Endothelial cell of umbilical vein (primary cell): ENCODE data around the gene SSC4D. TPM values are rescaled to one million over a fixed set of nuclear protein-coding genes. Genes with fewer than 3 reads are reported as not detected.

ENCODE experiments used
- BruUV-seq: library from RNA; stranded (reverse); fragments of 400-500 nt; replicated peaks from 2 replicates; lab custom pipeline; 2021; lab: Mats Ljungman, UMichigan
- CTCF ChIA-PET: fragments of 300-600, 350-600 bp; sonication (Branson Sonifier 250); formaldehyde crosslinking; loops from one replicate; lab custom pipeline; 2021; ENCODE audit warnings: antibody characterized with exemption, inconsistent platforms; lab: Charles Lee
- POLR2A ChIA-PET: fragments of 300-600, 350-600 bp; sonication (Branson Sonifier 250); formaldehyde crosslinking; loops from one replicate; lab custom pipeline; 2021; ENCODE audit warnings: antibody characterized with exemption, inconsistent platforms; lab: Charles Lee
- DNase-seq: peaks from one replicate; pipeline ENCODE4 v3.0.0-alpha.2; 2011; ENCODE audit warnings: low read depth, low spot score
- FAIRE-seq: peaks from 2 replicates; lab custom pipeline; 2011; peaks lifted over from hg19 to GRCh38; lab: Jason Lieb, UNC
- H2AFZ ChIP-seq: 2 replicates; pipeline ENCODE4 v1.6.0; 2012; ENCODE audit warnings: low read depth, low read length, control low read depth, inconsistent platforms
- H3K27ac ChIP-seq: 2 replicates; pipeline ENCODE4 v1.5.1; 2011; ENCODE audit warnings: low read depth, mild to moderate bottlenecking, control low read depth, low read length, moderate library complexity; ENCODE audit not compliant: insufficient read depth
- H3K27me3 ChIP-seq, 2 experiments: 2 replicates each; pipeline versions ENCODE4 v1.6.0 to v1.6.1; 2011; ENCODE audit warnings: low read length in 2 of 2, mixed read lengths in 1 of 2; ENCODE audit not compliant: control insufficient read depth in 2 of 2, insufficient read depth in 2 of 2
- H3K36me3 ChIP-seq, 2 experiments: 2 replicates in 1 of 2; 3 replicates in 1 of 2; pipeline ENCODE4 v1.5.1; 2011; ENCODE audit warnings: low read length in 2 of 2, mild to moderate bottlenecking in 1 of 2, moderate library complexity in 1 of 2; ENCODE audit not compliant: control insufficient read depth in 2 of 2, insufficient read depth in 2 of 2; ENCODE audit errors: extremely low read depth in 1 of 2
- H3K4me1 ChIP-seq: 3 replicates; pipeline ENCODE4 v1.5.1; 2011; ENCODE audit warnings: mild to moderate bottlenecking, low read length; ENCODE audit not compliant: control insufficient read depth, insufficient read depth; ENCODE audit errors: extremely low read depth
- H3K4me2 ChIP-seq: 2 replicates; pipeline ENCODE4 v1.6.1; 2011; ENCODE audit warnings: low read length, control low read depth, mixed read lengths; ENCODE audit not compliant: insufficient read depth
- H3K4me3 ChIP-seq, 3 experiments: fragments of 200-600 bp in 1 of 3; sonication (generic), shearing (Covaris generic) in 1 of 3; replicated peaks in 1 of 3; 2 replicates each; pipeline ENCODE4 v1.5.1; 2011 to 2016; ENCODE audit warnings: control low read depth in 3 of 3, low read length in 3 of 3, mild to moderate bottlenecking in 2 of 3, inconsistent platforms in 1 of 3, low read depth in 1 of 3, moderate library complexity in 1 of 3; ENCODE audit not compliant: insufficient read depth in 1 of 3
- H3K79me2 ChIP-seq: 2 replicates; pipeline ENCODE4 v1.6.0; 2012; ENCODE audit warnings: low read length, inconsistent platforms; ENCODE audit not compliant: control insufficient read depth, insufficient read depth
- H3K9ac ChIP-seq: replicated peaks from 2 replicates; pipeline ENCODE3; 2011; ENCODE audit warnings: low read length, control low read depth; ENCODE audit not compliant: insufficient read depth; ENCODE audit errors: extremely low read depth
- H3K9me1 ChIP-seq: replicated peaks from 3 replicates; pipeline ENCODE4 v1.6.0; 2011; ENCODE audit warnings: mild to moderate bottlenecking, low read length; ENCODE audit not compliant: control insufficient read depth, insufficient read depth; ENCODE audit errors: extremely low read depth
- H3K9me3 ChIP-seq: replicated peaks from 2 replicates; pipeline ENCODE4 v1.5.1; 2012; ENCODE audit warnings: low read length, inconsistent platforms; ENCODE audit not compliant: control insufficient read depth, insufficient read depth
- H4K20me1 ChIP-seq: replicated peaks from 2 replicates; pipeline ENCODE3; 2011; ENCODE audit warnings: mild to moderate bottlenecking, low read length; ENCODE audit not compliant: control insufficient read depth, insufficient read depth; ENCODE audit errors: extremely low read depth
- EZH2 ChIP-seq: IDR thresholded peaks from 2 replicates; pipeline ENCODE4 v1.6.1; 2012; ENCODE audit warnings: borderline replicate concordance, low read depth, mild to moderate bottlenecking, moderate library complexity, low read length, inconsistent platforms; ENCODE audit not compliant: severe bottlenecking
- FOS ChIP-seq: IDR thresholded peaks from 2 replicates; pipeline ENCODE4 v1.6.1; 2011; ENCODE audit warnings: mild to moderate bottlenecking, low read length, moderate library complexity, borderline replicate concordance; ENCODE audit not compliant: insufficient read depth
- GATA2 ChIP-seq: IDR thresholded peaks from 2 replicates; pipeline ENCODE4 v1.7.0; 2011; ENCODE audit warnings: low read depth, mild to moderate bottlenecking, moderate library complexity, mixed read lengths, low read length; ENCODE audit not compliant: insufficient read length, insufficient read depth
- JUN ChIP-seq: IDR thresholded peaks from 2 replicates; pipeline ENCODE4 v1.6.1; 2011; ENCODE audit warnings: borderline replicate concordance, low read depth; ENCODE audit not compliant: insufficient read length, insufficient read depth
- MAX ChIP-seq: IDR thresholded peaks from 2 replicates; pipeline ENCODE4 v1.6.1; 2011; ENCODE audit not compliant: insufficient read depth, insufficient read length
- MYC ChIP-seq: IDR thresholded peaks from one replicate; pipeline ENCODE4 v1.6.1; 2011; ENCODE audit warnings: mild to moderate bottlenecking, low read depth, low read length
- POLR2A ChIP-seq: IDR thresholded peaks from 2 replicates; pipeline ENCODE4 v1.6.1; 2012; ENCODE audit warnings: low read depth, mild to moderate bottlenecking, control low read depth, low read length
- POLR2AphosphoS5 ChIP-seq: IDR thresholded peaks from 2 replicates; pipeline ENCODE4 v1.6.1; 2012; ENCODE audit warnings: low read depth, mild to moderate bottlenecking, control low read depth, low read length, moderate library complexity; ENCODE audit not compliant: insufficient read depth
- dilution Hi-C: fragments of 300-500 bp; cut with MboI; formaldehyde crosslinking; loops from one replicate; pipeline ENCODE4 v1.15.0; 2019; ENCODE audit warnings: low sequenced_read_pairs; ENCODE audit not compliant: extremely low pct_ligation_motif_present
- intact Hi-C: fragments of 100-400 bp; cut with micrococcal nuclease; formaldehyde crosslinking; loops from one replicate; pipeline ENCODE4 v1.10.0; 2022
- polyA plus RNA-seq, 4 experiments: library from polyadenylated mRNA; depleted of rRNA in 3 of 4; stranded (reverse) in 3 of 4; unstranded in 1 of 4; fragments of >200 nt; gene quantifications; 2 replicates each; pipeline versions ENCODE4 v1.2.1 to v1.2.3, GENCODE V29; 2011 to 2012; ENCODE audit warnings: missing spikeins in 1 of 4
- total RNA-seq: library from RNA; stranded (reverse); gene quantifications from 2 replicates; pipeline ENCODE4 v1.2.3, GENCODE V29; 2021
- TF ChIP-seq, protein P1 (sequence below), 2 donors: IDR thresholded peaks; 1 replicate in 1 of 2; 2 replicates in 1 of 2; pipeline ENCODE4 v1.5.1; 2011; ENCODE audit warnings: low read length in 2 of 2, mild to moderate bottlenecking in 2 of 2, moderate library complexity in 2 of 2, control low read depth in 1 of 2, inconsistent platforms in 1 of 2, low read depth in 1 of 2; ENCODE audit not compliant: insufficient read depth in 1 of 2; ENCODE audit errors: extremely low read depth in 1 of 2

The SSC4D gene
- total and polyA plus RNA-seq, 2 donors (not counting 3 experiments of a cell fraction or from before 2014, with no cell fraction given): 0.46 to 0.88 TPM

DNA sequence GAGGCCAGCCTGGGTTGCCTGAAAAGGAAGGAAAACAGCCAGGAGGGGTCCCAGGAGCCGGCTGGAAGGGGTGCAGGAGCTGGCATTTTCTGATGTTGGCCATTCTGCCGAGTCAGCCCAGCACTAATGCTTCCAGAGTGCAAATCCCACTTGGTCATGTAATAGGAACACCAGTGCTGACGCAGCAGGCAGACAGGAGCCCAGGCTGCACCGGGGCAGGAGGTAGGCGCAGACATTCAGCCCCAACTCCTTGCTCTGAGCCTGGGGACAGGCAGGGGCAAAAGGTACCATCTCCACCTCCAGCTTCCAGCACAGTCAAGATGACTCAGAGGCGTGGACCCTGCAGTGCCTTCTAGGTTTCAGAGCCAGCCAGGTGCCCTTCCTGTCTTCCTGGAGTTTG, 40.5 kb downstream of the SSC4D start:
- dilution Hi-C loops: no loop called here
- CTCF ChIA-PET: interaction anchor here (2.9 kb wide), 1 partner anchor 10 kb away, joined by 9 read pairs; the partner anchor contains the start of gene YWHAG

DNA sequence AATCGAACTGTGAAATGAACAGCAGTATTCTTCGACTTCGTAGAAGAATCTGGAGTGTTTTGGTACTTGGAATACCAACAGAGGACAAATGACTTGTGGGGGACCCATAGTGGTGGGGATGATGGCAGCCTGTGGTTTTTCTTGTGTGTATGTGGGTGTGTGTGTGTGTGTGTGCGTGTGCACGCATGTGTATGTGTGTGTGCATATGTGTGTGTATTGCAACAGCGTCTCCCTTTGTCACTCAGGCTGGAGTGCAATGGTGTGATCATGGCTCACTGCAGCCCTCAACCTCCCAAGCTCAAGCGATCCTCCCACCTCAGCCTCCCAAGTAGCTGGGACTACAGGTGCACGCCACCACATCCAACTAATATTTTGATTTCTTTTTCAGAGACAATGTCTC, 41.3 kb downstream of the SSC4D start:
- H3K36me3 ChIP-seq: no peaks in the 10 kb centered on the region
- no peaks in the 10 kb centered on the region for H3K79me2 ChIP-seq
- no peak overlapping the region for H3K4me2 ChIP-seq
- H3K27me3 ChIP-seq: peaks cover 0 to 3% of the 10 kb centered on the region in 2 experiments
- POLR2A ChIA-PET: no interaction called here
- no peaks in the 10 kb centered on the region for H3K9me3 ChIP-seq
- no peaks in the 10 kb centered on the region for H4K20me1 ChIP-seq
- no TSS peak for BruUV-seq
- intact Hi-C loops (no loop called here), dilution Hi-C loops (no loop called here)
- H3K4me1 ChIP-seq: peaks cover 23% of the 10 kb centered on the region
- no peak overlapping the region for H3K4me3 ChIP-seq
- no peaks in the 10 kb centered on the region for H3K9me1 ChIP-seq
- no peak overlapping the region for H3K27ac ChIP-seq
- H3K9ac ChIP-seq: no peak overlapping the region
- no peak for TF ChIP-seq POLR2AphosphoS5
- no peak for TF ChIP-seq GATA2
- no peak for TF ChIP-seq JUN
- TF ChIP-seq EZH2: no peak
- TF ChIP-seq FOS: no peak
- TF ChIP-seq POLR2A: no peak
- TF ChIP-seq, protein P1, sequence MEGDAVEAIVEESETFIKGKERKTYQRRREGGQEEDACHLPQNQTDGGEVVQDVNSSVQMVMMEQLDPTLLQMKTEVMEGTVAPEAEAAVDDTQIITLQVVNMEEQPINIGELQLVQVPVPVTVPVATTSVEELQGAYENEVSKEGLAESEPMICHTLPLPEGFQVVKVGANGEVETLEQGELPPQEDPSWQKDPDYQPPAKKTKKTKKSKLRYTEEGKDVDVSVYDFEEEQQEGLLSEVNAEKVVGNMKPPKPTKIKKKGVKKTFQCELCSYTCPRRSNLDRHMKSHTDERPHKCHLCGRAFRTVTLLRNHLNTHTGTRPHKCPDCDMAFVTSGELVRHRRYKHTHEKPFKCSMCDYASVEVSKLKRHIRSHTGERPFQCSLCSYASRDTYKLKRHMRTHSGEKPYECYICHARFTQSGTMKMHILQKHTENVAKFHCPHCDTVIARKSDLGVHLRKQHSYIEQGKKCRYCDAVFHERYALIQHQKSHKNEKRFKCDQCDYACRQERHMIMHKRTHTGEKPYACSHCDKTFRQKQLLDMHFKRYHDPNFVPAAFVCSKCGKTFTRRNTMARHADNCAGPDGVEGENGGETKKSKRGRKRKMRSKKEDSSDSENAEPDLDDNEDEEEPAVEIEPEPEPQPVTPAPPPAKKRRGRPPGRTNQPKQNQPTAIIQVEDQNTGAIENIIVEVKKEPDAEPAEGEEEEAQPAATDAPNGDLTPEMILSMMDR (IDR thresholded peaks at IDR 0.05; ENCODE audit: extremely low read depth in 1 of 2, insufficient read depth in 1 of 2, low read depth in 1 of 2, low read length in 2 of 2): no peak
- TF ChIP-seq MYC: no peak
- no peak for TF ChIP-seq MAX
- no peak overlapping the region for H2AFZ ChIP-seq
- no peak for DNase-seq
- CTCF ChIA-PET: interaction anchor here (0.9 to 2.9 kb wide), 2 partner anchors 9 to 10 kb away, joined by 4 to 9 read pairs; partner anchors contain the start of gene YWHAG
- FAIRE-seq: no peak

More for the DNA sequence above, 40.5 kb downstream of the SSC4D start:
- Histone ChIP-seq H3K79me2 (no peaks in the 10 kb centered on the region), H3K27ac (no peak overlapping the region), H4K20me1 (no peaks in the 10 kb centered on the region), H3K9me3 (no peaks in the 10 kb centered on the region), H3K36me3 (no peaks in the 10 kb centered on the region), H3K4me1 (peaks cover 21% of the 10 kb centered on the region), H3K9me1 (no peaks in the 10 kb centered on the region), H3K4me2 (no peak overlapping the region), H3K4me3 (no peak overlapping the region), H2AFZ (no peak overlapping the region), H3K27me3 (peaks cover 0 to 3% of the 10 kb centered on the region in 2 experiments), H3K9ac (no peak overlapping the region)
- no peak for FAIRE-seq
- TF ChIP-seq MYC: no peak
- TF ChIP-seq EZH2: no peak
- TF ChIP-seq FOS: no peak
- intact Hi-C loops: no loop called here
- POLR2A ChIA-PET: no interaction called here
- no TSS peak for BruUV-seq
- DNase-seq: no peak
